GM19328 (cell line): Measurements from ENCODE around the gene GBX2.
"Not testable (repeated sequence)": the region's sequence is repeated elsewhere in the genome, so short reads cannot be mapped to it uniquely, and the experiment has no call there.

Source experiments
- ATAC-seq: cut with Tn5 transposase; IDR thresholded peaks from one replicate; pipeline ENCODE4 v1.9.1; 2021; ENCODE audit warnings: mild to moderate bottlenecking, moderate library complexity; ENCODE audit not compliant: unreplicated experiment

The GBX2 gene

GRCh38 chr2:236157815-236158498, 10.2 kb downstream of the GBX2 start:
- no peak for ATAC-seq

DNA sequence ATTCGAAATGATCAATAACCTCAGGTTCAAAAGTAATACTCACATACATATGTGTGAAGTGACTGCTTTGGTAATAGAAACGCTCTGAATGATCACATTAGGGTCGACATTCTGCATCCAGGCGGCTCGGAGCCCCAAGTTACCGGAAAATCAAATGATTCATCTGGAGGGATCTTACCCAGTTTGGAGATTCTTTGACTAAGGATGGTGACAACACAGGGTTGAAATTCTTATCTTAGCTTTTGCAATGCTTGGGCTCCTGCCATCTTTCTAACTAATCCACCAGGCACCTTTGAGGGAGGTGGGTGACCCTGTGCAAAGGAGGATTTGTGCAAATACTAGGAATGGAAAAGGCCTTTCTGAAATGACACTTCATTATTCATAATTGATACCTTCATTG, 10.8 kb downstream of the GBX2 start:
- no peak for ATAC-seq

DNA sequence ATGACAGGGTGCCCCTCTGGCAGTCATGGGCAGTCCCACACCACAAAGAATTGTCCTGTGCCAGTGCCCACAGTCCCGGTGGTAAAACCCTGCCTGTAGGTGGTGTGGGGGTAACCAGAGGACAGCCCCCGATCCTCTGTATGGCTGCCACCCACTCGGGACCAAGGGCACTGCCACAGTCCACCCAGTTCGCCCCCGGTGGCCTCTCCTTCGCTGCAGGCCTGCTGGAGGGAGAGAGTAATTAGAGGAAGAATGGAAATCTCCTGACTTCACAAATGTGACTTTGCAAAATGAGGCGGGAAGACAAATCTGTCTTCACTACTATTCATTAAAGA, 11.4 kb downstream of the GBX2 start:
- no peak for ATAC-seq

DNA sequence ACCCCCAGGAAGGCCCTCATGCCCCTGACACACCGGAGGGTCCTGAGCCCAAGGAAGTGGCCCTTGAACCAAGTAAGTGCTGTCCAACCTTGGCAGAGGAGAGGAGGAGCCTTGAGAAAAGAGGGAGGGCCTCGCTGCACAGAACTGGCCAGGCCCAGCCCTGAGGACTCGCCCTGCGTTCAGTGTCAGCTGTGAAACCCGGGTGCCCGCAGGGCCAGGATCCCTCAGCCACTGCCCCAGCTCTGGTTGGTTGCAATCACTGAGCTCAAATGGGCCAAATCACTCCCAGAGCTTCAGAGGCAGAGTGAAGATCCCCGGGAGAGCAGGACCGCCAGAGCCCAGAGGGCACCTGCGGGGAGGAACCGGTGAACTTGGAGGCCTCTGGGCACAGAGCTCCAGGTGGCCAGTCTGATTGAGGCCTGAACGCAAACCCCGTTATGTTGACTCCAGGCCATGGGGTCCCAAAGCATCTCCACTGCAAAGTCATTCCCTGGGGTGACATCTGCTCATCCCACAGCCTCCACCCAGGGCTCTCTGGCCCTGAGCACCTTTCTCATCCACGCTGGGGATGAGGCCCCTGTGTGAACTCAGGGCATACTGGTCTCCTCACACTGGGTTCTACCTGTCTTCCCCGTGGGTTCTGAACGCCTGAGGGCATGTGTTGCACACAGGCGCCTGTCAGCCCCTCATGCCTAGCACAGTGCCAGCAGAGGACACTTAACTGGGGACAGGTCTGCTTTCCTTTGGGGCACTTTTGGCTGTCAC, 11.9 kb downstream of the GBX2 start:
- ATAC-seq: no peak

DNA sequence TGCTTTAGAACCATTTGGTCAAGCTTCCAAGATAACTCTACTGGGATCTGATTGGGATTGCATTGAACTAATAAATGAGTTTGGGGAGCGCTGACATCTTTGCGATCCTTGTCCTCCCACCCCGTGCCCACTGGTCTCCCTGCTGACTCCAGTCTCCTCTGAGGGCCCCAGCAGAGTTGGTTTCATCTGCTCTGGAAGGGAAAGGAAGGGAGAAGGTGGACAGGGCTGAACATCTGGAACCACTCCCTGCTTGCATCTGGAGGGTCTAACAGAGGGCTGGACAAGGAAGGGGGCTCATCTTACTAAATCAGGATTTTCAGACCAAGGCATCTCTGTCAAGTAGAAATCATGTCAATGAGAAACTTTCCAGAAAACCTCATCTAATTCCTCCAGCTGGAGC, 12.8 kb downstream of the GBX2 start:
- ATAC-seq: no peak

DNA sequence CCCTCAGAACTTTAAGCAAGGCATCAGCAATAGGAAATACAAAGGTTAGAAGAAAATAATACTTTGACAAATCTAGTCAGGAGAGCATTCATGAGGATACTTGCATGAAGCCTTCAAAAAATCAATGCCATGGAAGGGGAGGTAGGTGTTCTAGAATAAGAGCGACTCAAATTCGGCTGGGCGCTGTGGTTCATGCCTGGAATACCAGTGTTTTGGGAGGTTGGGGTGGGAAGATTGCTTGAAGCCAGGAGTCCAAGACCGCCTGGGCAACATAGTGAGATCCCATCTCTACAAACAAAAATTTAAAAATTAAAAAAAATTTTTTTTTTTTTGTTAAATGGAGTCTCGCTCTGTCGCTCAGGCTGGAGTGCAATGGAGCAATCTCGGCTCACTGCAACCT, 21.8 kb downstream of the GBX2 start:
- no peak for ATAC-seq

GRCh38 chr2:236143811-236144210, 24.4 kb downstream of the GBX2 start:
- ATAC-seq: no peak

DNA sequence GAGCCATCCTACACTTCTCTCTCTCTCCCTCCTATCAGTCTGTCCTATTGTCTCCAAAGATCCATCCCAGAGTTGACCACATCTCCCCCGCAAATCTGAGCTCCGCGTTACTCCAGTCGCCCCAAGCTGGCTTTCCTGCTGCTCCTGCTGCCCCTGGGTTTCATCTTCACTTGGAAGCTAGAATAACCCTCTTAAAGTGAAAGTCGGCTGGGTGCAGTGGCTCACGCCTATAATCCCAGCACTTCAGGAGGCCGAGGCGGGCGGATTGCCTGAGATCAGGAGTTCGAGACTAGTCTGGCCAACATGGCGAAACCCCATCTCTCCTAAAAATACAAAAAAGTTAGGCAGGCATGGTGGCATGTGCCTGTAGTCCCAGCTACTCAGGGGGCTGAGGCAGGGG, 26.6 kb downstream of the GBX2 start:
- not testable (repeated sequence) for ATAC-seq

DNA sequence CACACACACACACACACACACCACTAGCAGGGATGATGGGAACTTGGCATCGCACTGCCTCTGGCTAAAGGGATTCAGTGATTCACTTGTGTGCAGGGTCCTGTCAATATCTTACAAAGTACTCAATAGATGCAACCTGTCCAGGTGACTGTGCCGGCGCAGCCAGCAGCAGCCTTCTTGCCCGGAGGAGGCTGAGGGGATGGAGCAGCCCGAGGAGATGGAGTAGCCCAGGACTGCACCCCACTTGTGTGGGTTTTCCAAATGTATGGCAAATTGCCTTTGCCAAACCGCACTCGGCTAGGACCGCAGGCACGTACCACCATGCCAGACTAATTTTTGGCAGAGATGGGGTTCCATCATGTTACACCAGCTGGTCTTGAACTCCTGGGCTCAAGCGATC, 31.1 kb downstream of the GBX2 start:
- no peak for ATAC-seq

DNA sequence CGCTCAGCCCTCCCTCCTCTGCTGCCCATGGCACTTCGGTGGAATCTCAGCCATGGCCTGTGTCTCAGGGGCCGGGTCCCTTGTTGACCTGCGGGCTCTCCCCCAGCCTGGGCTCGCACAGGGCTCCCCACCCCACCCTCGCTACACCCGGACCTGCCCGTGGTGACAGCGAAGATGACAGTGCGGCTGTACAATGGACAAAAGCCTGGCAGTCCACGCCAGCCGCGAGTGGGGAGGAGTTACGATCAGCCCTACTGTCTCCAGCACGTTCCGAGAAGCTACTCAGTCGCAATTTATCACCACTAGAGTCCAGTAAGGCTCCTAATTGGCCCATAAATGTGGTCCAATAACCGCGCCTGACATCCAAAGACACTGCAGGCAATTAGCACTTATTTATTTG, 31.6 kb downstream of the GBX2 start:
- ATAC-seq: no peak

DNA sequence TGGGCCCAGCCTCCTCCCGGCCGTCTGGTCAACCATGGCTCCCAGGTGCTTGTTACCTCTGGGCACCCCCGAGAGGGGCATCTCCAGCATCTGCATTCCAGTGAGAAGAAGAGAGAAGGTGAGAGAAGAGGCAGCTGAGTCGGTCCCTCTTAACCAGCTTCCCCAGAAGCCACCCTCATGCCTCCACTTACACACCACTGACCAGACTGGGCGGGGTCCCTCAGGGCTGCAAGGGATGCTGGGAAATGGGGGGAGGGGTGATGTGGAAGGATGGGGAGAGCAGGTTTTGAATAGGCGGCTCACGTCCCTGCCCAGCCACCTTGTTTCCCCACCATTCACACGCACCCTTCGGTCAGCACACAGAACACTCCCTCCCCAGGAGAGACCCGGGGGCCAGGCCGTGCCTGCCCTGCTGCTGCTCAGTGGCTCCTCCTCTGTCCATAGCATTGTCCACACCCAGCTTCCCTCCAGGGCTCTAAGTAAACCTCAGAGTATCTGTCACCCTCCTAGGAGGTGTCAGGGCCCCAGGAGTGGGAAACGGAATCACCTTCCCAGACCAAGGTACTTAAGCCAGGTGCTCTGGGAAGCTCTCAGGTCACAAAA, 34.7 kb downstream of the GBX2 start:
- ATAC-seq: no peak

DNA sequence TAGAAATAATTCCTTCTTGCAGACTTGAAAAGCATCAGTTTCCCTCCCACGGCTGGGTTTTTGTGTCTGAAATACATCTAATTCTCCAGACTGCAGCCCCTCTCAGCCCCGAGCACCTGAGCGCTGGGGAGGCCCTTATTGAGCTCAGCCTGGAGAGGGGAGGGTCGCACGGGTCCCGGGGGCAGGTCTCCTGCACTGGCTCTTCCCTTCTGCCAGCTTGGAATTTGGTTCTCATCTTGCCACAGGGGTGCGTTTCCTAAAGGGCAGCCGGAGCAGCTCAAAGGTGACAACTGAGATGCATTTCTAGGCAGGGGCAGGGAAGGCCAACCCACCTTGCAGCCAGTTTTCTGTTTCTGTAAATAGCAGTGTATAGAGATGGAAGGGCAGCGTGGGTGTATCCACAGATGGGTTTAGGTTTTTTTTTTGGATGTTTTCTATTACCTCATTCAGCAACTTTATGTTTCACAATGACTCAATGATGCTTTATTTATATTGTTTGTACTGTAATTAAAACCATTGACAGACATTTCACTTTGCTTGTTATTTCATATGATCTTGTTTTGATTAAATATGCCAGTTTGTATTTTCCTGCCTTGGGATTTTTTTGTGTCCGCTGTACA, 37.0 kb downstream of the GBX2 start:
- no peak for ATAC-seq

DNA sequence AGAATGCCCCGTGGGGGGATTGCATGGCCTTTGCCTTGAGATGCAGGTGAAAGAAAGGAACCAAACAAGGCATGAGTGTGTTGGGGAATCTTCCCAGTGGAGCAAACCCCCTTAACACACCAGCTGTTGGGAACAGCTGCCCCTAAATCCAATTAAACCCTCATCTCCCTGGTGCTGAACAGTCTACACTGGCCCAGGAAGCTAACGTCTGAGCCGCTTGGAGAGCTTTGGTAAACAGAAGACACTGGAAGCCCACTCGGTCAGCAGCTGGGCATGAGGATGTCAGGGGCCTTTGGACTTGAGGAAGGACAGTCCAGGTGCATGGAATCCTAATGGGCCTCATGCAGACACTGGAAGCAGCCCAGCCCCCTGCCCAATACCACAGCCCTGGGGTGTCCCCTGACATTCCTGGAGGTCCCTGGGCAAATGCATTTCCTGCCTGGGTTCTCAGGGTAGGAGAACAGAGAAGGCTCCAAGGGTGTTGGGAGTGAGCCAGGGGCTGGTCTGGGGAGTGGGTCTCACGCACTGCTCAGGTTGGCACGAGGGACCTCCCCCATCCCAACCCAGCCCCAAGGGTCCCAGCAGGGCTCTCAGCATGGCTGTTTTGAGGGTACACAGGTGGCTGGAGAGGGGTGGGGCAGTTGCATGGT, 37.7 kb downstream of the GBX2 start:
- ATAC-seq: no peak

DNA sequence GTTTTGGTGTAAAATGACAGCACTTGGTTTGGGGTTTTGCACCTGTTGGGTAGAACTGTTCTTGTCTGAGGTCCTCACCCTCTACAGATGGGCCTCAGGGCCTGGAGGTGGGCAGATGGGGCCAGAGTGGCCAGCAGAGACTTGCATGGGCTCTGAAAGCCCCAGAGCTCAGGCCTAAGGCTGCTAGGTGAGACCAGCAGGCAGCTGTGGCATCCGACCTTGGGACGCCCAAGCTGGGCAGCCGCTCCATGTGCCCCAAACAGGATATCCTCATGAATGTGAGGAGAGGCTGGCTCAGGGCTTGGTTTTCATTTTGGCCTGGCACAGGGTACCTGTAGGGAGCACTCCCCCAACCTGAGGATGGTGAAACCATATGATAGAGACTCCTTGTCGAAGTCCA, 38.3 kb downstream of the GBX2 start:
- no peak for ATAC-seq

DNA sequence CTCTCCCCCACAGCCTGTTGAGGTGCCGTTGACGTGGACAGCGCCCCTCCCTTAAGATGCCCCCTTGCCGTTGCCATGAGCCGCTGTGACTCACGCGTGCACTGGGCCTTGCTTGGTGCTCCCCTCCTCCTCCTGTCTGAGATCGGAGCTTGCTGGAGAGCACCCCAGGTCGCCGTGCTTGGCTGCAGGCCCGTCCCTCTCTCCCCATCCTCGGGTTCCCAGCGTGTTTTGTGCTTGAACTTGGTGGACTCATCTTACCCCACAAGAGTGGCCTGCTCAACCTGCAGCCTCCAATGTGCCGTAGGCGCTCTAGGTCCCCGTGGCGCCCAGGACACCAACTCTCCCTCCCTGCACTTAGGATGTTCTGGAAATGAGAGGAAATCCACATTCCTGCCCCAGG, 39.9 kb downstream of the GBX2 start:
- ATAC-seq: no peak

- ATAC-seq: no peak
Observed at GRCh38 chr2:236127010-236127409, 41.2 kb downstream of the GBX2 start.

GRCh38 chr2:236125541-236125940, 42.6 kb downstream of the GBX2 start:
- no peak for ATAC-seq

DNA sequence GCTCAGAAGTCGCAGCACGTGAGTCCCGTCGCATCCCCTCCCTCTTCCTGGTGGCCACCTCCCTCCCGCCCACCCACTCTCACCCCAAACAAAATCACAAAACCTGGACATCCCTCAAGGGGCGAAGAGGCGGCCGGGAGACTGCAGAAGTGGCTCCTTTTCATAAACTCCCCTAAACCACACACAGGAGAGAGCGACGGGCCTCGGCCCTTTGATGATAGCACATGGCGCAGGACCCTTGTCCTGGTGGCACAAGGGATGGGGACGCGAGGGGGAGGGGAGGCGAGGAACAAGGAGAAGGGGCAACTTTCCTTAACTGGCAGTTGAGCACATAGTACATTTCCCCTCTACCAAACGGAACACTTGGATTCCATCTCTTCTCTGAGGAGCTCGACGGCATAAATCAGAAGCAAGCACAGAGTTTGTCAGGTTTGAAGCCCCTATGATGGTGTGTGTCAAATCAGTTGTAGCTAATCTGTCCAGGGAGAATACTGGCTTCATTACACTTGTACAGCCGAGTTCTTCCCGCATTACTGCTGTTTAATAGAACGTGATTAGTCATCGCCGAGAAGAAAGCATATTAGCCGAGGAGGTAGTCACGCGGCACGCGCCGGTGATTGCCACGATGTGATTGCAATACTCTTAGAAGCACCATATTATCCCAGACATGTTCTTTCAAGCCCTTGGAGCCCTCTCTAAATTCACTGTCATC, 43.8 kb downstream of the GBX2 start:
- no peak for ATAC-seq

- no peak for ATAC-seq
Observed at GRCh38 chr2:236123716-236124115, 44.5 kb downstream of the GBX2 start.

DNA sequence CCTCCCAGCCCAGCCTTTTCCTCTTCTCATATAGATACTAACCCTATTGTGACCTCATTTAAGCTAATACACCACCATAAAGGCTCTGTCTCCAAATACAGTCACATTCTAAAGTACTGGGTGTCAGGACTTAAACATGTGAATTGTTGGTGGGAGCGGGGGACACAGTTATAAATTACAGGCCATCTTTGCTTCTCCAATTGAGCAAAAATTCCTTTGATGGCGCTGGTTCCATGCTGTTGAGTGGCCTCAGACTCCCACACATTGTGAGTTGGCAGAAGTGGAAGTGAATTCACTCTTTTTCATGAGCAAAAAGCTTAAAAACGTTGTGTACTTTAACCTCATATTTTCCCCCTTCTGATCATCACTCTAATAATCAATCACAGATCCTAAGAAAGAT, 46.0 kb downstream of the GBX2 start:
- ATAC-seq: no peak

DNA sequence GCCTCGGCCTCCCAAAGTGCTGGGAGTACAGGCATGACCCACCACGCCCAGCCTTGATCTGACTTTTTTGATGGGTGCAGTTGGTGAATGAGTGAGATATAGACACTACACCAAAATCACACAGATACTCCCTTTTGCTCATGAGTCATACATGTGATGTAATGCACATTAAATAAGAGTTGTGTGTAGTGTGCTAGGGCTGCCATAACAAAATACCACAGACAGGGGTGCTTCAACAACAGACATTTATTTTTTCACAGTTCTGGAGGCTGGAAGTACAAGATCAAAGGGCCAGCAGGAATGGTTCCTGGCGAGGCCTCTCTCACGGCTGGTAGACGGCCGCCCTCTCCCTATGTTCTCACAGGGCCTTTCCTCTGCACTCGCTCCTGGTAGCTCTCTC, 46.6 kb downstream of the GBX2 start:
- no peak for ATAC-seq
